DND-41 (cell line): ENCODE results near the gene MIA.
A peak's percentile ranks its signal among the peaks of the same experiment; 100 is the strongest.

ENCODE experiments used
- ATAC-seq: fragments of 200-7000 bp; cut with Tn5 transposase; 3 replicates; pipeline ENCODE4 v1.9.1; 2021; ENCODE audit warnings: low read depth; ENCODE audit not compliant: insufficient read depth
- DNase-seq: peaks from one replicate; pipeline ENCODE4 v3.0.0-alpha.2; 2020
- H2AFZ ChIP-seq: 2 replicates; pipeline ENCODE4 v1.6.0; 2012; ENCODE audit warnings: low read depth, low read length
- H3K27ac ChIP-seq: 2 replicates; pipeline ENCODE4 v1.5.1; 2012; ENCODE audit warnings: low read length, inconsistent platforms
- H3K27me3 ChIP-seq: fragments of 200-600 bp; sonication (generic); 2 replicates; pipeline ENCODE4 v1.6.0; 2012; ENCODE audit warnings: low read length, mild to moderate bottlenecking, inconsistent platforms; ENCODE audit not compliant: insufficient read depth, poor library complexity
- H3K36me3 ChIP-seq: 2 replicates; pipeline ENCODE4 v1.5.1; 2012; ENCODE audit warnings: low read length, inconsistent platforms; ENCODE audit not compliant: insufficient read depth
- H3K4me1 ChIP-seq: 2 replicates; pipeline ENCODE4 v1.5.1; 2012; ENCODE audit warnings: mild to moderate bottlenecking, low read length; ENCODE audit not compliant: insufficient read depth
- H3K4me2 ChIP-seq: 2 replicates; pipeline ENCODE4 v1.6.0; 2012; ENCODE audit warnings: mild to moderate bottlenecking, moderate library complexity, low read length, inconsistent platforms; ENCODE audit not compliant: insufficient read depth
- H3K4me3 ChIP-seq, 2 experiments: fragments of 200-600 bp in 1 of 2; shearing (Covaris generic) in 1 of 2; 2 replicates each; pipeline ENCODE4 v1.5.1; 2012 to 2016; ENCODE audit warnings: inconsistent platforms in 2 of 2, low read length in 2 of 2, mild to moderate bottlenecking in 2 of 2, low read depth in 1 of 2, moderate library complexity in 1 of 2
- H3K79me2 ChIP-seq: 2 replicates; pipeline ENCODE4 v1.6.0; 2012; ENCODE audit warnings: low read length, inconsistent platforms; ENCODE audit not compliant: insufficient read depth
- H3K9ac ChIP-seq: 2 replicates; pipeline ENCODE4 v1.6.0; 2012; ENCODE audit warnings: low read depth, mild to moderate bottlenecking, inconsistent platforms, low read length, moderate library complexity
- H3K9me3 ChIP-seq: 2 replicates; pipeline ENCODE4 v1.5.1; 2012; ENCODE audit warnings: low read length, moderate library complexity, mild to moderate bottlenecking, inconsistent platforms; ENCODE audit not compliant: insufficient read depth, severe bottlenecking
- H4K20me1 ChIP-seq: 2 replicates; pipeline ENCODE4 v1.6.0; 2012; ENCODE audit warnings: low read length; ENCODE audit not compliant: insufficient read depth
- EZH2 ChIP-seq: IDR thresholded peaks from 3 replicates; pipeline ENCODE4 v1.6.1; 2012; ENCODE audit warnings: borderline replicate concordance, low read depth, mild to moderate bottlenecking, moderate library complexity, low read length, inconsistent platforms; ENCODE audit not compliant: severe bottlenecking
- TF ChIP-seq, protein P1 (sequence below): IDR thresholded peaks from 2 replicates; pipeline ENCODE4 v1.5.1; 2012; ENCODE audit warnings: borderline replicate concordance, low read length, moderate library complexity, mild to moderate bottlenecking; ENCODE audit not compliant: poor library complexity, severe bottlenecking; ENCODE audit errors: extremely low read depth

The MIA gene

DNA sequence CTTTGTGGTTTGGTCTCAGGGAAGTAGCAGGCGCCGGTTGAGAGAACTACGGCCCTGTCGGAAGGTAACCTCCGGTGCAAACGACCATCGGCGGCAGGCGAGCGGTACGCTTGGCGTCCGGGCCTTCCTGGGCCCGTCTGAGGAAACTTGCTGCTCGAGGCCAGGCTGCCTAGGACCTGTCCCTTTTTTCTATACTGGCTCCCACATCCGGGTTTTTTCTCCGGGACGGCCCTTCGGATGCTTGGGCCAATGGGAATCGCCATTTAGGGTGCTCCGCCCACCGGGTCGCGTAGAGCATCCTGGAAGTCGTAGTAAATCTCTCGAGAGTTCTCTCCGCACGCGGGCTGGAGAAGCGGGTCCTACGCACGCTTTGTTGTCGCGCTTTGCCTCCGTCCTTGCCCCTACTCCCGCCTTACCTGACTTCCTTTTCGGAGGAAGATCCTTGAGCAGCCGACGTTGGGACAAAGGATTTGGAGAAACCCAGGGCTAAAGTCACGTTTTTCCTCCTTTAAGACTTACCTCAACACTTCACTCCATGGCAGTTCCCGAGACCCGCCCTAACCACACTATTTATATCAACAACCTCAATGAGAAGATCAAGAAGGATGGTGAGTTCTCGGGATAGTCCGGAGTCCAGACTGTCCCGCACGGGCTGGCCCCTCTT is 24.3 kb upstream of the MIA start, which contains the start of gene SNRPA:
Gene SNRPA (plus strand): TSS at position 330 of the 664 bp plus-strand sequence. CDS start 206 bp downstream, at position 536.
- no peaks in the 10 kb centered on the region for H3K9me3 ChIP-seq
- H3K27ac ChIP-seq = peak within 1 kb of the TSS; percentile 98
- H3K36me3 ChIP-seq = peaks cover 27% of the 10 kb centered on the region
- TF ChIP-seq, protein P1, sequence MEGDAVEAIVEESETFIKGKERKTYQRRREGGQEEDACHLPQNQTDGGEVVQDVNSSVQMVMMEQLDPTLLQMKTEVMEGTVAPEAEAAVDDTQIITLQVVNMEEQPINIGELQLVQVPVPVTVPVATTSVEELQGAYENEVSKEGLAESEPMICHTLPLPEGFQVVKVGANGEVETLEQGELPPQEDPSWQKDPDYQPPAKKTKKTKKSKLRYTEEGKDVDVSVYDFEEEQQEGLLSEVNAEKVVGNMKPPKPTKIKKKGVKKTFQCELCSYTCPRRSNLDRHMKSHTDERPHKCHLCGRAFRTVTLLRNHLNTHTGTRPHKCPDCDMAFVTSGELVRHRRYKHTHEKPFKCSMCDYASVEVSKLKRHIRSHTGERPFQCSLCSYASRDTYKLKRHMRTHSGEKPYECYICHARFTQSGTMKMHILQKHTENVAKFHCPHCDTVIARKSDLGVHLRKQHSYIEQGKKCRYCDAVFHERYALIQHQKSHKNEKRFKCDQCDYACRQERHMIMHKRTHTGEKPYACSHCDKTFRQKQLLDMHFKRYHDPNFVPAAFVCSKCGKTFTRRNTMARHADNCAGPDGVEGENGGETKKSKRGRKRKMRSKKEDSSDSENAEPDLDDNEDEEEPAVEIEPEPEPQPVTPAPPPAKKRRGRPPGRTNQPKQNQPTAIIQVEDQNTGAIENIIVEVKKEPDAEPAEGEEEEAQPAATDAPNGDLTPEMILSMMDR = peak; percentile 5
- no peak for TF ChIP-seq EZH2
- peak within 1 kb of the TSS; percentile 91 for H3K4me2 ChIP-seq
- H3K9ac ChIP-seq = peak within 1 kb of the TSS; percentile 93
- no peaks in the 10 kb centered on the region for H3K27me3 ChIP-seq
- H2AFZ ChIP-seq = peak within 1 kb of the TSS; percentile 78
- H4K20me1 ChIP-seq = peaks cover 34% of the 10 kb centered on the region
- DNase-seq (peak; percentile 98), ATAC-seq (peak; percentile 76)
- H3K4me1 ChIP-seq = peaks cover 58% of the 10 kb centered on the region
- peaks cover 74% of the 10 kb centered on the region for H3K79me2 ChIP-seq
- H3K4me3 ChIP-seq = peak within 1 kb of the TSS; percentile 63 to 75

DNA sequence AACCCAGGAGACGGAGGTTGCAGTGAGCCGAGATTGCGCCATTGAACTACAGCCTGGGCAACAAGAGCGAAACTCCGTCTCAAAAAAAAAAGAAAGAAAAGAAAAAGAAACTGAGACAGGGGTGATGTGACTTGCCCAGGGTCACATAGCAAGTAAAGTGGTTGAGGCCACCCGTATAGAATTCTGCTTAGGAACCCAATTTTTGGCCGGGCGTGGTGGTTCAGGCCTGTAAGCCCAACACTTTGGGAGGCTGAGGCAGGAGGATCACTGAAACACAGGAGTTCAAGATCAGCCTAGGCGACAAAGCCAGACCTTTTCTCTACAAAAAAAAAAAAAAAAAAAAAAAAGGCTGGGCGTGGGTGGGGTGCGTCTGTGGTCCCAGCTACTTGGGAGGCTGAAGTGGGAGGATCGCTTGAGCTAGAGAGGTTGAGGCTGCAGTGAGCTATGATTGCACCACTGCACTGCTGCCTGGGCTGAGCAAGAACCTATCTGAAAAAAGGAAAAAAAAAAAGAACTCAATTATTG is 23.0 kb upstream of the MIA start:
- peak overlapping the region; percentile 67 for H3K4me2 ChIP-seq
- no peak for ATAC-seq
- no peak overlapping the region for H2AFZ ChIP-seq
- H4K20me1 ChIP-seq = peaks cover 47% of the 10 kb centered on the region
- peaks cover 87% of the 10 kb centered on the region for H3K79me2 ChIP-seq
- peaks cover 40% of the 10 kb centered on the region for H3K36me3 ChIP-seq
- peak; percentile 31 for DNase-seq
- H3K4me1 ChIP-seq = peaks cover 66% of the 10 kb centered on the region
- peak overlapping the region; percentile 98 for H3K27ac ChIP-seq
- H3K4me3 ChIP-seq = peak overlapping the region; percentile 48 to 69; a peak in 3 of 4 replicates
- no peaks in the 10 kb centered on the region for H3K27me3 ChIP-seq
- no peaks in the 10 kb centered on the region for H3K9me3 ChIP-seq
- peak overlapping the region; percentile 70 for H3K9ac ChIP-seq
- no peak for TF ChIP-seq EZH2
- TF ChIP-seq, protein P1 = no peak

DNA sequence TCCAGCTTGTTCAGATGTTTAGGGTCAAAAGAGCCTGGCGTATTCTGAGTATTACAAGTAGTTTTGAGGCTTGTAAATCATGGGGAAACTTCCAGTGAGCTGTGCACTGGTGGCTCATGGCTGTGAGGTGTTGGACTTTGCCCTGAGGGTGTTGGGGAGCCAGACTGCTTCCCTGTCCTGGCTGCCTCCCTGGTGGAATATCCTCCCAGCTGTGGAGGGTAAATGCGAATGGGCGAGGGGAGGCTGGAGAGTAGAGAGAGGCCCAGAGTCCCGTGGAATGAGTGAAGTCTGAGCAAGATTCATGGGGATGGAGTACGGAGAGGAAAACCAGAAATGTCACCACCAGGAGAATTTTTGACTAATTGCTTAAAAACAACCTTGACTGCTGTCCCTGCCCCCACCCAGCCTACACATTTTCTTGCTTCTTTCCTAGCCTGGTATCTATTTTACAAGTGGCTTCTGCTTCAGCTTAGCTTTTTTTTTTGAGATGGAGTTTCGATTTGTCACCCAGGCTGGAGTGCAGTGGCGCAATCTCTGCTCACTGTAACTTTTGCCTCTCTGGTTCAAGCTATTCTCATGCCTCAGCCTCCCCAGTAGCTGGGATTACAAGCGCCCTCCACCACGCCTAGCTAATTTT is 20.6 kb upstream of the MIA start:
- ATAC-seq = no peak
- TF ChIP-seq, protein P1 = no peak
- no peak for TF ChIP-seq EZH2
- no peaks in the 10 kb centered on the region for H3K9me3 ChIP-seq
- peaks cover 44% of the 10 kb centered on the region for H3K4me1 ChIP-seq
- peak overlapping the region; percentile 63 for H3K4me2 ChIP-seq
- DNase-seq = no peak
- H3K4me3 ChIP-seq = peak overlapping the region in 1 of 2 experiments; percentile 46; a peak in 3 of 4 replicates
- H2AFZ ChIP-seq = no peak overlapping the region
- H3K79me2 ChIP-seq = peaks cover 84% of the 10 kb centered on the region
- peak overlapping the region; percentile 42; the same call in 1 of the 2 replicates for H3K27ac ChIP-seq
- H3K36me3 ChIP-seq = peaks cover 61% of the 10 kb centered on the region
- H3K9ac ChIP-seq = peak overlapping the region; percentile 35
- no peaks in the 10 kb centered on the region for H3K27me3 ChIP-seq
- peaks cover 64% of the 10 kb centered on the region for H4K20me1 ChIP-seq
